Left colon (tissue), 2 donors: ENCODE measurements around the gene DENND1B. TPM values are rescaled to one million over a fixed set of nuclear protein-coding genes. Genes with fewer than 3 reads are reported as not detected.

ENCODE experiments used
- ATAC-seq: fragments of 200-7000 bp; cut with Tn5 transposase; one replicate; pipeline ENCODE4 v1.9.1; 2020; ENCODE audit warnings: mild to moderate bottlenecking, moderate library complexity
- DNase-seq, 2 donors: peaks; one replicate each; pipeline ENCODE4 v3.0.0-alpha.2; 2020
- intact Hi-C, 2 donors: fragments of 100-400 bp; cut with DNase I in 1 of 2; cut with micrococcal nuclease in 1 of 2; formaldehyde crosslinking; loops; one replicate each; pipeline versions ENCODE4 v1.11.2 to v1.14.0; 2022; cut with DNase I, micrococcal nuclease
- long read RNA-seq: library from polyadenylated mRNA; unstranded; transcript quantifications from one replicate; pipeline ENCODE4 v2.0.0, GENCODE V29; 2021
- total RNA-seq, 2 donors: library from RNA; stranded (reverse); fragmentation: NEBNext Ultra II Directional; extraction: Animal tissue kit (Norgen Biotek cat#: 25700); gene quantifications; one replicate each; pipeline ENCODE4 v1.2.1, GENCODE V29; 2021
- donor health status: DM: no; HTN: no; CAD: no.
- donor health status: DM: yes; HTN: yes; CAD: no.

DENND1B gene
- 10 to 100 TPM; 37.2 to 40.0 TPM for total RNA-seq
- long read RNA-seq, full-length matches to known transcripts = 26 of 54 reads
- long read RNA-seq, partial matches to known transcripts = 4 of 54 reads
- long read RNA-seq, other reads (novel, unspliced or antisense) = 24 of 54 reads

- peak; percentile 87 to 92 for DNase-seq
- ATAC-seq = peak; percentile 79
- intact Hi-C loops = no loop called here
Measured at GRCh38 chr1:197775282-197776262, at the start of gene DENND1B. Gene DENND1B (minus strand): TSS chr1:197775480. CDS start chr1:197775155, 325 bp downstream.

GRCh38 chr1:197814306-197814705 lies 39.0 kb upstream of the DENND1B start:
- no peak for ATAC-seq
- DNase-seq = no peak
- intact Hi-C loops = no loop called here

GRCh38 chr1:197813741-197814140 lies 38.5 kb upstream of the DENND1B start:
- ATAC-seq (no peak), DNase-seq (no peak)
- intact Hi-C loops = no loop called here

GRCh38 chr1:197811769-197812168 lies 36.5 kb upstream of the DENND1B start:
- intact Hi-C loops = no loop called here
- DNase-seq (no peak), ATAC-seq (no peak)

GRCh38 chr1:197810812-197811211 lies 35.5 kb upstream of the DENND1B start:
- no peak for ATAC-seq
- DNase-seq = no peak
- intact Hi-C loops = no loop called here

GRCh38 chr1:197808880-197809279 lies 33.6 kb upstream of the DENND1B start:
- intact Hi-C loops = no loop called here
- ATAC-seq (no peak), DNase-seq (no peak)

GRCh38 chr1:197807739-197808453 lies 32.6 kb upstream of the DENND1B start:
- DNase-seq (peak in 1 of 2 donors; percentile 21), ATAC-seq (peak; percentile 56)
- intact Hi-C loops = no loop called here

GRCh38 chr1:197807216-197807615 lies 31.9 kb upstream of the DENND1B start:
- intact Hi-C loops = no loop called here

GRCh38 chr1:197806718-197807117 lies 31.4 kb upstream of the DENND1B start:
- DNase-seq = no peak
- intact Hi-C loops = no loop called here
- no peak for ATAC-seq

More at GRCh38 chr1:197807216-197807615, 31.9 kb upstream of the DENND1B start:
- ATAC-seq = peak; percentile 87
- no peak for DNase-seq

- ATAC-seq (no peak), DNase-seq (no peak)
- intact Hi-C loops = no loop called here
Measured at GRCh38 chr1:197801684-197802083, 26.4 kb upstream of the DENND1B start.

GRCh38 chr1:197801111-197801482 lies 25.8 kb upstream of the DENND1B start:
- no peak for ATAC-seq
- intact Hi-C loops = no loop called here
- no peak for DNase-seq

- ATAC-seq (no peak), DNase-seq (no peak)
- intact Hi-C loops = no loop called here
Measured at GRCh38 chr1:197800379-197801110, 25.3 kb upstream of the DENND1B start.

GRCh38 chr1:197799271-197799670 lies 24.0 kb upstream of the DENND1B start:
- no peak for DNase-seq
- no peak for ATAC-seq
- intact Hi-C loops = no loop called here

- no peak for ATAC-seq
- DNase-seq = no peak
- intact Hi-C loops = no loop called here
Measured at GRCh38 chr1:197798492-197798891, 23.2 kb upstream of the DENND1B start.

- intact Hi-C loops = no loop called here
- DNase-seq = no peak
Measured at GRCh38 chr1:197797010-197797409, 21.7 kb upstream of the DENND1B start.

GRCh38 chr1:197788741-197789739 lies 13.8 kb upstream of the DENND1B start:
- intact Hi-C loops = no loop called here
- DNase-seq (no peak), ATAC-seq (no peak)

More at GRCh38 chr1:197797010-197797409, 21.7 kb upstream of the DENND1B start:
- ATAC-seq = no peak

GRCh38 chr1:197787623-197788536 lies 12.6 kb upstream of the DENND1B start:
- no peak for DNase-seq
- intact Hi-C loops = no loop called here
- ATAC-seq = no peak
